B cell (primary cell): ENCODE results near the gene B4GALT7. TPM values are rescaled to one million over a fixed set of nuclear protein-coding genes. Genes with fewer than 3 reads are reported as not detected.
A peak's percentile ranks its signal among the peaks of the same experiment; 100 is the strongest.

Experiments
- ATAC-seq: fragments of 200-7000 bp; cut with Tn5 transposase; one replicate; pipeline ENCODE4 v1.10.0; 2021; ENCODE audit warnings: low read depth, mild to moderate bottlenecking, moderate number of reproducible peaks, moderate library complexity
- CTCF ChIA-PET: fragments of 350-600 bp; sonication (Branson Sonifier 250); formaldehyde crosslinking; loops from one replicate; lab custom pipeline; 2021; ENCODE audit warnings: antibody characterized with exemption, inconsistent platforms; lab: Charles Lee
- POLR2A ChIA-PET: fragments of 350-600 bp; sonication (Branson Sonifier 250); formaldehyde crosslinking; loops from one replicate; lab custom pipeline; 2021; ENCODE audit warnings: antibody characterized with exemption; lab: Charles Lee
- DNase-seq: peaks from one replicate; pipeline ENCODE4 v3.0.0; 2013
- H2AFZ ChIP-seq: 2 replicates; pipeline ENCODE4 v1.6.1; 2012; ENCODE audit warnings: mild to moderate bottlenecking, low read depth, low read length; ENCODE audit not compliant: insufficient read depth, poor library complexity, severe bottlenecking
- H3K27ac ChIP-seq, 2 donors: 1 replicate in 1 of 2; 2 replicates in 1 of 2; pipeline ENCODE4 v1.5.1; 2012 to 2013; ENCODE audit warnings: low read length in 2 of 2, mild to moderate bottlenecking in 2 of 2, moderate library complexity in 1 of 2
- H3K27me3 ChIP-seq, 4 experiments: fragments of 200-600 bp in 1 of 4; sonication (generic) in 1 of 4; replicated peaks in 1 of 4; 1 replicate in 2 of 4; 2 replicates in 2 of 4; pipeline versions ENCODE4 v1.6.1 to v1.7.0; 2013 to 2016; ENCODE audit warnings: low read length in 3 of 4, mild to moderate bottlenecking in 2 of 4, mixed read lengths in 1 of 4, moderate library complexity in 1 of 4; ENCODE audit not compliant: insufficient read depth in 4 of 4, control insufficient read depth in 3 of 4; ENCODE audit errors: control extremely low read depth in 1 of 4
- H3K36me3 ChIP-seq, 2 experiments: replicated peaks in 1 of 2; 1 replicate in 1 of 2; 2 replicates in 1 of 2; pipeline versions ENCODE4 v1.6.1 to v1.7.1; 2013; ENCODE audit warnings: low read length in 1 of 2; ENCODE audit not compliant: insufficient read depth in 2 of 2, control insufficient read depth in 1 of 2; ENCODE audit errors: control extremely low read depth in 1 of 2, extremely low read depth in 1 of 2
- H3K4me1 ChIP-seq, 2 donors: fragments of 200-600 bp in 1 of 2; sonication (generic) in 1 of 2; 1 replicate in 1 of 2; 2 replicates in 1 of 2; pipeline versions ENCODE4 v1.5.1 to v1.6.1; 2013 to 2017; ENCODE audit warnings: low read length in 2 of 2; ENCODE audit not compliant: control insufficient read depth in 2 of 2, insufficient read depth in 2 of 2
- H3K4me2 ChIP-seq: replicated peaks from 2 replicates; pipeline ENCODE3; 2012; ENCODE audit warnings: mild to moderate bottlenecking, low read depth, low read length; ENCODE audit not compliant: poor library complexity, severe bottlenecking
- H3K4me3 ChIP-seq, 5 experiments: fragments of 200-600 bp in 1 of 5; sonication (generic) in 1 of 5; 1 replicate in 3 of 5; 2 replicates in 2 of 5; pipeline versions ENCODE4 v1.5.1 to v1.7.0; 2011 to 2016; ENCODE audit warnings: low read length in 4 of 5, mild to moderate bottlenecking in 4 of 5, low read depth in 2 of 5, control low read depth in 1 of 5, moderate library complexity in 1 of 5; ENCODE audit not compliant: insufficient read depth in 1 of 5; ENCODE audit errors: control extremely low read depth in 1 of 5, extremely low read depth in 1 of 5
- H3K79me2 ChIP-seq: fragments of 200-600 bp; sonication (generic); one replicate; pipeline ENCODE4 v1.6.0; 2016; ENCODE audit warnings: low read length; ENCODE audit not compliant: control insufficient read depth, insufficient read depth
- H3K9ac ChIP-seq: fragments of 200-600 bp; sonication (generic); 2 replicates; pipeline ENCODE4 v1.6.1; 2017; ENCODE audit warnings: mild to moderate bottlenecking, low read length, moderate library complexity
- H3K9me3 ChIP-seq, 3 donors: one replicate each; pipeline versions ENCODE4 v1.6.1 to v1.7.1; 2013; ENCODE audit warnings: low read length in 2 of 3; ENCODE audit not compliant: control insufficient read depth in 2 of 3, insufficient read depth in 1 of 3; ENCODE audit errors: control extremely low read depth in 1 of 3
- H4K20me1 ChIP-seq: 2 replicates; pipeline ENCODE4 v1.6.0; 2012; ENCODE audit warnings: mild to moderate bottlenecking, low read length; ENCODE audit not compliant: insufficient read depth, control insufficient read depth, poor library complexity, severe bottlenecking
- H3K27ac Mint-ChIP-seq: one replicate; pipeline ENCODE4 v1.8.0; 2021; ENCODE audit warnings: mixed read lengths
- H3K27me3 Mint-ChIP-seq: one replicate; pipeline ENCODE4 v1.8.0; 2021; ENCODE audit warnings: mixed read lengths
- H3K4me1 Mint-ChIP-seq: one replicate; pipeline ENCODE4 v1.8.0; 2021; ENCODE audit warnings: mixed read lengths
- H3K4me3 Mint-ChIP-seq: one replicate; pipeline ENCODE4 v1.8.0; 2021; ENCODE audit warnings: mixed read lengths
- H3K9me3 Mint-ChIP-seq: one replicate; pipeline ENCODE4 v1.8.0; 2022; ENCODE audit warnings: mixed read lengths; ENCODE audit not compliant: insufficient read depth
- EZH2 ChIP-seq: IDR thresholded peaks from 2 replicates; pipeline ENCODE4 v1.6.1; 2012; ENCODE audit warnings: borderline replicate concordance, low read depth, mild to moderate bottlenecking, moderate library complexity, low read length; ENCODE audit not compliant: insufficient read depth, poor library complexity, severe bottlenecking
- WGBS: methylation state at CpG from one replicate; pipeline ENCODE4 v1.1.5; 2013; ENCODE audit warnings: missing lambda C conversion rate; ENCODE audit not compliant: insufficient coverage; 5-methylcytosine and 5-hydroxymethylcytosine counted together
- intact Hi-C: fragments of 100-400 bp; cut with micrococcal nuclease; formaldehyde crosslinking; loops from one replicate; pipeline ENCODE4 v1.10.0; 2022
- polyA plus RNA-seq: library from polyadenylated mRNA; depleted of rRNA; stranded (reverse); fragments of >200 nt; gene quantifications from 2 replicates; pipeline ENCODE4 v1.2.3, GENCODE V29; 2012
- total RNA-seq, 2 donors: library from RNA; stranded (reverse); fragments of 120-200 nt in 1 of 2; gene quantifications; 1 replicate in 1 of 2; 2 replicates in 1 of 2; pipeline versions ENCODE4 v1.2.3 to v1.2.4, GENCODE V29; 2013 to 2022
- TF ChIP-seq, protein P1 (sequence below): fragments of 200-600 bp; IDR thresholded peaks from one replicate; pipeline ENCODE4 v1.8.0; 2022; ENCODE audit warnings: antibody characterized with exemption, mild to moderate bottlenecking

B4GALT7 gene
- total and polyA plus RNA-seq, 2 donors (not counting 1 experiment from before 2014, with no cell fraction given) = 27.0 to 41.8 TPM

DNA sequence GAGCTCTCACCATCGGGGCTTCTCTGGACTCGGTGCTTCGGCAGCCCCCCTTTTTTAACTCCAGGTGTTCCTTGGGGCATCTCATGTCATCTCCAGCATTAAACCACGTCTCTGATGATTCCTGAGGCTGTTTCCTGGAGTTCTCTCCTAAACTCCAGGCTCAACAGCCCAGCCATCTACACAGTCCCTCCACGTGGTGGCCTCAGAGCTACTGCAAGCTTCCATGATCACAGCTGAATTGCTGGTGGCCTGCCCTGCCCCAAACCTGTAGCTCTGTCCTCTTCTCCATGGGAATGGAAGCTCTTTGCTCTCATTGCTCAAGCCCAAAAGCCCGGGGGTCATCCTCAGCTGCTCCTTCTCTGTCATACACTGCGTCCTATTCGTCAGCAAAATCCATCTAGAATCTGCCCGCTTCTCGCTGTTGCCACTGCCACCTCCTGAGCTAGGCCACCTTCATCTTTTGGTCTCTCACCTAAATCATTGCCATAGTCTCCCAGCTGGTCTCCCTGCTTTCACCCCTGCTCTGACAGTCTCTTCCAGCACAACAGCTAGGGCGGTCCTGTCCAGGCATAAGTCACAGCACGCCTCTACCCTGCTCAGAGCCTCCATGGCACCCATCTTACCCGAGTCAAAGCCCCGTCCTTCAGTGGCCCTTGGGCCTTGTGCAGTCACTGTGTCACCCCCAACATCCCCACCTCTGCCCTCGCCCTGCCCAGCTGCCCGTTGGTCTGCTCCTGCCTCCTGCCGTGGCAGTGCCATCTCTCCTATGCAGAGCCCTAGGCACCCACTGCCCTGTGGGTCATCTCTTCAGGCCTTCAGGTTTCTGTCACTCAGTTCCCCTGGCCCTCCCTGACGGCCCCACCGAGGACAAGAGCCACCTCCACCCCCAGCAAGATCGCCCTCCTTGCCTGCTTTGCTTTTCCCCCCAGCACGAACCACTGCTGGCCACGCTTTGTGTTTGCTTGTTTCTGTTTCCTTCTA lies 6.4 kb downstream of the B4GALT7 start:
- 96% methylated on average over 20 of the region's 22 CpGs for WGBS
- Mint-ChIP-seq H3K4me3 (no peak overlapping the region), H3K27me3 (no peaks in the 10 kb centered on the region), H3K9me3 (no peaks in the 10 kb centered on the region), H3K4me1 (peaks cover 19% of the 10 kb centered on the region), H3K27ac (no peak overlapping the region)
- H3K27me3 ChIP-seq = no peaks in the 10 kb centered on the region
- no peak for DNase-seq
- CTCF ChIA-PET = interaction anchor here (1.1 to 2.2 kb wide), 3 partner anchors 8 to 48 kb away, joined by 3 to 10 read pairs (median 3); partner anchors contain the start of genes B4GALT7 and TMED9
- H3K9ac ChIP-seq = no peak overlapping the region
- peaks cover 0 to 10% of the 10 kb centered on the region in 2 experiments for H3K36me3 ChIP-seq
- no peaks in the 10 kb centered on the region for H3K9me3 ChIP-seq
- no peaks in the 10 kb centered on the region for H3K79me2 ChIP-seq
- H3K27ac ChIP-seq = no peak overlapping the region
- POLR2A ChIA-PET = no interaction called here
- H2AFZ ChIP-seq = no peak overlapping the region
- no peak overlapping the region for H3K4me3 ChIP-seq
- no peak for ATAC-seq
- H4K20me1 ChIP-seq = peaks cover 14% of the 10 kb centered on the region
- peak overlapping the region; percentile 20 for H3K4me2 ChIP-seq
- peaks cover 5 to 10% of the 10 kb centered on the region in 2 donors for H3K4me1 ChIP-seq
- TF ChIP-seq EZH2 = no peak
- TF ChIP-seq, protein P1, sequence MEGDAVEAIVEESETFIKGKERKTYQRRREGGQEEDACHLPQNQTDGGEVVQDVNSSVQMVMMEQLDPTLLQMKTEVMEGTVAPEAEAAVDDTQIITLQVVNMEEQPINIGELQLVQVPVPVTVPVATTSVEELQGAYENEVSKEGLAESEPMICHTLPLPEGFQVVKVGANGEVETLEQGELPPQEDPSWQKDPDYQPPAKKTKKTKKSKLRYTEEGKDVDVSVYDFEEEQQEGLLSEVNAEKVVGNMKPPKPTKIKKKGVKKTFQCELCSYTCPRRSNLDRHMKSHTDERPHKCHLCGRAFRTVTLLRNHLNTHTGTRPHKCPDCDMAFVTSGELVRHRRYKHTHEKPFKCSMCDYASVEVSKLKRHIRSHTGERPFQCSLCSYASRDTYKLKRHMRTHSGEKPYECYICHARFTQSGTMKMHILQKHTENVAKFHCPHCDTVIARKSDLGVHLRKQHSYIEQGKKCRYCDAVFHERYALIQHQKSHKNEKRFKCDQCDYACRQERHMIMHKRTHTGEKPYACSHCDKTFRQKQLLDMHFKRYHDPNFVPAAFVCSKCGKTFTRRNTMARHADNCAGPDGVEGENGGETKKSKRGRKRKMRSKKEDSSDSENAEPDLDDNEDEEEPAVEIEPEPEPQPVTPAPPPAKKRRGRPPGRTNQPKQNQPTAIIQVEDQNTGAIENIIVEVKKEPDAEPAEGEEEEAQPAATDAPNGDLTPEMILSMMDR = no peak
- intact Hi-C loops = loop anchor here (1.0 to 10.0 kb wide), 2 partner anchors 202 to 558 kb away; partner anchors contain the start of genes F12 and PFN3
